A673 (cell line): ENCODE results near the gene DCUN1D3. TPM values are rescaled to one million over a fixed set of nuclear protein-coding genes. Genes with fewer than 3 reads are reported as not detected.

Experiments
- BruUV-seq: library from RNA; stranded (reverse); fragments of 400-500 nt; replicated peaks from 2 replicates; lab custom pipeline; 2021; lab: Mats Ljungman, UMichigan
- CTCF ChIA-PET: fragments of 300-600 bp; sonication (Branson Sonifier 250); formaldehyde crosslinking; loops from one replicate; lab custom pipeline; 2022; ENCODE audit warnings: antibody characterized with exemption; lab: Charles Lee
- POLR2A ChIA-PET: fragments of 300-600 bp; sonication (Branson Sonifier 250); formaldehyde crosslinking; loops from one replicate; lab custom pipeline; 2022; ENCODE audit warnings: antibody characterized with exemption; ENCODE audit not compliant: low non-redundant PET; lab: Charles Lee
- DNase-seq: peaks from one replicate; pipeline ENCODE4 v3.0.0-alpha.2; 2015; ENCODE audit warnings: low spot score
- H3K27ac ChIP-seq: fragments of 200-600 bp; sonication (generic); 2 replicates; pipeline ENCODE4 v1.5.1; 2016; ENCODE audit warnings: mixed run types, low read depth, mild to moderate bottlenecking, mixed read lengths, antibody characterized with exemption, low read length; ENCODE audit not compliant: poor library complexity, severe bottlenecking
- H3K27me3 ChIP-seq: fragments of 200-600 bp; sonication (generic); replicated peaks from 2 replicates; pipeline ENCODE4 v1.6.1; 2017; ENCODE audit warnings: mixed run types, low read depth, mild to moderate bottlenecking, mixed read lengths, antibody characterized with exemption, low read length; ENCODE audit not compliant: insufficient read depth, poor library complexity
- H3K36me3 ChIP-seq: fragments of 200-600 bp; sonication (generic); 2 replicates; pipeline ENCODE4 v1.6.1; 2016; ENCODE audit warnings: mixed run types, mild to moderate bottlenecking, mixed read lengths, antibody characterized with exemption, low read length; ENCODE audit not compliant: insufficient read depth, poor library complexity, severe bottlenecking
- H3K4me1 ChIP-seq: fragments of 200-600 bp; sonication (generic); 2 replicates; pipeline ENCODE4 v1.6.1; 2017; ENCODE audit warnings: mixed run types, mild to moderate bottlenecking, mixed read lengths, antibody characterized with exemption, low read length; ENCODE audit not compliant: insufficient read depth, poor library complexity, severe bottlenecking
- H3K4me3 ChIP-seq: fragments of 200-600 bp; sonication (generic); 2 replicates; pipeline ENCODE4 v1.5.1; 2016; ENCODE audit warnings: low read depth, mixed run types, mild to moderate bottlenecking, mixed read lengths, low read length; ENCODE audit not compliant: poor library complexity, severe bottlenecking
- H3K9me3 ChIP-seq: fragments of 200-600 bp; sonication (generic); 2 replicates; pipeline ENCODE4 v1.6.1; 2016; ENCODE audit warnings: mixed run types, low read depth, mild to moderate bottlenecking, mixed read lengths, antibody characterized with exemption, low read length; ENCODE audit not compliant: poor library complexity, severe bottlenecking
- CTCF ChIP-seq: fragments of 300-800, 200-600 bp; sonication (generic); conservative IDR thresholded peaks from 2 replicates; pipeline ENCODE4 v1.5.1; 2017; ENCODE audit warnings: low read depth, mild to moderate bottlenecking, antibody characterized with exemption, low read length, moderate library complexity, mixed read lengths
- EZH2 ChIP-seq: fragments of 200-600 bp; sonication (generic); IDR thresholded peaks from 2 replicates; pipeline ENCODE4 v1.6.1; 2017; ENCODE audit warnings: borderline replicate concordance, low read depth, mild to moderate bottlenecking, mixed read lengths, antibody characterized with exemption, low read length; ENCODE audit not compliant: poor library complexity, severe bottlenecking
- intact Hi-C: fragments of 100-400 bp; cut with micrococcal nuclease; formaldehyde crosslinking; loops from one replicate; pipeline ENCODE4 v1.10.0; 2022; ENCODE audit not compliant: unreplicated experiment
- total RNA-seq: library from RNA; stranded (reverse); gene quantifications from 2 replicates; pipeline ENCODE4 v1.2.3, GENCODE V29; 2021

Gene DCUN1D3
- total RNA-seq, 1 experiment from 2014 or later = 12.4 TPM

DNA sequence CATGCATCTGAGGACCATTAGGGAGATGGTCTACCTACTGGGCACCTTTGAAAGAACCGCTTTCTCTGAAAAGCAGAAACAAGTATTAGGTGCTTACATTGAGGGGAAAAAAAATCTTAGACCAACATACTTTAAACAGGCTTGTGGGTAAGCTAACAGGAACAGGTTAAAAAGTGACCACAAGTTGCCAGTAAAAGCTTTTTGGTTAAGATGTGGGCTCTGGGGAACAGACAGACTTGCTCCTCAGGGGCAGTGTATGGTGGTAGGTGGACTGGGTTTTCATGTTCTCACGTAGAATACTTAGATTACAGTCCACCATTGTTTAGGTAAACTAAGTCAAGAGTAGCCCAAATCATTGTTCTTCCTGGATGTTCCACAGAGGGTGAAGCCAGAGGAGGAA, 52.6 kb downstream of the DCUN1D3 start:
- BruUV-seq = no TSS peak
- ChIA-PET POLR2A (no interaction called here), CTCF (interaction anchor here (0.7 kb wide), 1 partner anchor 1308 kb away, joined by 6 read pairs; no protein-coding TSS in a partner anchor)
- no peak overlapping the region for H3K4me3 ChIP-seq
- no peak overlapping the region for H3K27ac ChIP-seq
- no peaks in the 10 kb centered on the region for H3K4me1 ChIP-seq
- H3K27me3 ChIP-seq = no peaks in the 10 kb centered on the region
- no peak for DNase-seq
- TF ChIP-seq EZH2 (no peak), CTCF (no peak)
- H3K36me3 ChIP-seq = peaks cover 12% of the 10 kb centered on the region
- H3K9me3 ChIP-seq = no peaks in the 10 kb centered on the region
- intact Hi-C loops = no loop called here

- ChIA-PET CTCF (no interaction called here), POLR2A (no interaction called here)
- TF ChIP-seq CTCF (no peak), EZH2 (no peak)
- no peak for DNase-seq
- no TSS peak for BruUV-seq
- Histone ChIP-seq H3K36me3 (peaks cover 12% of the 10 kb centered on the region), H3K9me3 (no peaks in the 10 kb centered on the region), H3K4me1 (no peaks in the 10 kb centered on the region), H3K27ac (no peak overlapping the region), H3K4me3 (no peak overlapping the region), H3K27me3 (no peaks in the 10 kb centered on the region)
- intact Hi-C loops = no loop called here
Observed at GRCh38 chr16:20846551-20846950, 53.6 kb downstream of the DCUN1D3 start.

GRCh38 chr16:20846030-20846429, 54.1 kb downstream of the DCUN1D3 start:
- H3K27ac ChIP-seq = no peak overlapping the region
- CTCF ChIA-PET = no interaction called here
- DNase-seq = no peak
- intact Hi-C loops = no loop called here
- no peaks in the 10 kb centered on the region for H3K27me3 ChIP-seq
- H3K4me3 ChIP-seq = no peak overlapping the region
- H3K4me1 ChIP-seq = no peaks in the 10 kb centered on the region
- no peak for TF ChIP-seq CTCF
- no peak for TF ChIP-seq EZH2
- H3K9me3 ChIP-seq = no peaks in the 10 kb centered on the region
- POLR2A ChIA-PET = no interaction called here
- no TSS peak for BruUV-seq
- H3K36me3 ChIP-seq = peaks cover 12% of the 10 kb centered on the region
